Trophoblast cell (in vitro differentiated cells and primary cell): ENCODE data around the gene CRTC1.
A peak's percentile ranks its signal among the peaks of the same experiment; 100 is the strongest.

Experiments
- DNase-seq, 2 donors: peaks; one replicate each; pipeline ENCODE4 v3.0.0-alpha.2; 2016
- H2AFZ ChIP-seq: 2 replicates; pipeline ENCODE4 v1.6.1; 2013; ENCODE audit warnings: low read length, moderate library complexity, mild to moderate bottlenecking; ENCODE audit not compliant: insufficient read depth, poor library complexity
- H2AK5ac ChIP-seq: 2 replicates; pipeline ENCODE4 v1.6.1; 2013; ENCODE audit warnings: mild to moderate bottlenecking, low read length
- H2BK120ac ChIP-seq: 2 replicates; pipeline ENCODE4 v1.6.1; 2013; ENCODE audit warnings: low read length, mild to moderate bottlenecking, moderate library complexity; ENCODE audit not compliant: insufficient read depth, poor library complexity
- H2BK12ac ChIP-seq: 2 replicates; pipeline ENCODE4 v1.6.1; 2013; ENCODE audit warnings: mild to moderate bottlenecking, low read length, moderate library complexity
- H2BK5ac ChIP-seq: 2 replicates; pipeline ENCODE4 v1.6.1; 2013; ENCODE audit warnings: low read length, low read depth, moderate library complexity, mild to moderate bottlenecking; ENCODE audit not compliant: poor library complexity
- H3K14ac ChIP-seq: 2 replicates; pipeline ENCODE4 v1.6.1; 2013; ENCODE audit warnings: mild to moderate bottlenecking, low read length
- H3K18ac ChIP-seq: 2 replicates; pipeline ENCODE4 v1.6.1; 2013; ENCODE audit warnings: mild to moderate bottlenecking, low read length
- H3K23ac ChIP-seq: 2 replicates; pipeline ENCODE4 v1.6.1; 2013; ENCODE audit warnings: low read length
- H3K27ac ChIP-seq: 2 replicates; pipeline ENCODE4 v1.5.1; 2013; ENCODE audit warnings: low read depth, mild to moderate bottlenecking, inconsistent platforms, low read length, moderate library complexity
- H3K27me3 ChIP-seq: 2 replicates; pipeline ENCODE4 v1.6.1; 2013; ENCODE audit warnings: inconsistent platforms, mild to moderate bottlenecking, low read length, moderate library complexity; ENCODE audit not compliant: insufficient read depth
- H3K36me3 ChIP-seq, 2 experiments: 1 replicate in 1 of 2; 2 replicates in 1 of 2; pipeline ENCODE4 v1.6.1; 2013; ENCODE audit warnings: low read length in 2 of 2, mild to moderate bottlenecking in 2 of 2, moderate library complexity in 1 of 2; ENCODE audit not compliant: insufficient read depth in 2 of 2, control insufficient read depth in 1 of 2
- H3K4ac ChIP-seq: 2 replicates; pipeline ENCODE4 v1.6.1; 2013; ENCODE audit warnings: low read depth, mild to moderate bottlenecking, low read length, moderate library complexity
- H3K4me1 ChIP-seq, 2 experiments: 1 replicate in 1 of 2; 2 replicates in 1 of 2; pipeline ENCODE4 v1.6.1; 2013; ENCODE audit warnings: low read length in 2 of 2, mild to moderate bottlenecking in 2 of 2, moderate library complexity in 1 of 2; ENCODE audit not compliant: insufficient read depth in 2 of 2, control insufficient read depth in 1 of 2
- H3K4me2 ChIP-seq: 2 replicates; pipeline ENCODE4 v1.6.1; 2013; ENCODE audit warnings: inconsistent platforms, mild to moderate bottlenecking, low read length, moderate library complexity
- H3K4me3 ChIP-seq: 2 replicates; pipeline ENCODE4 v1.5.1; 2013; ENCODE audit warnings: mild to moderate bottlenecking, low read depth, low read length, inconsistent platforms
- H3K79me1 ChIP-seq: one replicate; pipeline ENCODE4 v1.6.1; 2013; ENCODE audit warnings: low read length
- H3K79me2 ChIP-seq: 2 replicates; pipeline ENCODE4 v1.6.1; 2013; ENCODE audit warnings: low read length, mild to moderate bottlenecking; ENCODE audit not compliant: control insufficient read depth, insufficient read depth, poor library complexity
- H3K9ac ChIP-seq: 2 replicates; pipeline ENCODE4 v1.6.1; 2013; ENCODE audit warnings: mild to moderate bottlenecking, low read length
- H3K9me3 ChIP-seq: 2 replicates; pipeline ENCODE4 v1.6.1; 2013; ENCODE audit warnings: low read depth, mild to moderate bottlenecking, control low read depth, inconsistent platforms, low read length; ENCODE audit not compliant: insufficient read depth
- H4K12ac ChIP-seq: 2 replicates; pipeline ENCODE4 v1.6.1; 2013; ENCODE audit warnings: low read depth, mild to moderate bottlenecking, low read length, moderate library complexity
- H4K8ac ChIP-seq: 2 replicates; pipeline ENCODE4 v1.6.1; 2013; ENCODE audit warnings: low read depth, mild to moderate bottlenecking, low read length, moderate library complexity
- H4K91ac ChIP-seq: one replicate; pipeline ENCODE4 v1.6.1; 2013; ENCODE audit warnings: low read depth, mild to moderate bottlenecking, low read length, moderate library complexity
- WGBS: extraction: QIAGEN DNeasy Blood & Tissue Kit; methylation state at CpG from one replicate; pipeline ENCODE4 v1.1.7; 2013; ENCODE audit warnings: missing lambda C conversion rate; ENCODE audit not compliant: insufficient read length, insufficient coverage; ENCODE audit errors: extremely low coverage; 5-methylcytosine and 5-hydroxymethylcytosine counted together

The CRTC1 gene

GRCh38 chr19:18751571-18751970, 68.1 kb downstream of the CRTC1 start:
- no peaks in the 10 kb centered on the region for H3K27me3 ChIP-seq
- no peak overlapping the region for H3K4me2 ChIP-seq
- H2BK12ac ChIP-seq = no peak overlapping the region
- no peaks in the 10 kb centered on the region for H3K79me2 ChIP-seq
- H3K4me3 ChIP-seq = no peak overlapping the region
- H3K9me3 ChIP-seq = peaks cover 2% of the 10 kb centered on the region
- no peak overlapping the region for H3K18ac ChIP-seq
- peaks cover 0 to 3% of the 10 kb centered on the region in 2 experiments for H3K36me3 ChIP-seq
- no peak overlapping the region for H3K14ac ChIP-seq
- no peak overlapping the region for H3K9ac ChIP-seq
- H4K91ac ChIP-seq = no peak overlapping the region
- no peak overlapping the region for H4K12ac ChIP-seq
- H2BK120ac ChIP-seq = no peak overlapping the region
- H3K4ac ChIP-seq = no peak overlapping the region
- no CpG with 5 or more reads among the region's 10 CpGs for WGBS
- peaks cover 1% of the 10 kb centered on the region for H3K79me1 ChIP-seq
- no peak overlapping the region for H2AK5ac ChIP-seq
- H4K8ac ChIP-seq = no peak overlapping the region
- no peak overlapping the region for H2AFZ ChIP-seq
- H3K23ac ChIP-seq = no peak overlapping the region
- no peak for DNase-seq
- no peak overlapping the region for H2BK5ac ChIP-seq
- peaks cover 5 to 7% of the 10 kb centered on the region in 2 experiments for H3K4me1 ChIP-seq
- no peak overlapping the region for H3K27ac ChIP-seq

DNA sequence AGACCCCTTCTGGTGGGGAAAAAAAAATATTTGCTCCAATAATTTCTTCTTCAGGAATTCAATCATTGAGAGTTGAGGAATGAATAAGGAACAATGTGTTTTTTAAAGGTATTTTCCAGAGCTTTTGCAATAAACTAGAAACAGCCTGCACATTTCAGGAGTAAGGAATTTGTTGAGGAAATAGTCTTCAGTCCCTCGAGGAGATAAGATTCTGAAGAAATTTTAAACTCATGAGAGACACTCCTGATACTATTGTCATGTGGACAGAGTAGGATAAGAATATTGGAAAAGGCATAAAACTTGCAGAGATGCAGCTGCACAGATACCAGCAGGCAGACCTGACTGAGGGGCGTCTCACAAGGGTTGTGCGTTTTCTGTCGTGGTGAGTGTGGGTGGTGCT, 71.0 kb downstream of the CRTC1 start:
- Histone ChIP-seq H3K4me1 (peaks cover 10 to 12% of the 10 kb centered on the region in 2 experiments), H3K27ac (no peak overlapping the region), H3K27me3 (no peaks in the 10 kb centered on the region), H3K23ac (no peak overlapping the region), H4K91ac (no peak overlapping the region), H3K79me1 (peaks cover 4% of the 10 kb centered on the region), H3K9me3 (peaks cover 2% of the 10 kb centered on the region), H4K8ac (no peak overlapping the region), H3K4me2 (no peak overlapping the region), H4K12ac (no peak overlapping the region), H3K79me2 (peaks cover 2% of the 10 kb centered on the region), H3K9ac (no peak overlapping the region), H3K4me3 (no peak overlapping the region), H3K36me3 (peaks cover 0 to 3% of the 10 kb centered on the region in 2 experiments), H2AK5ac (no peak overlapping the region), H3K4ac (no peak overlapping the region), H2BK120ac (no peak overlapping the region), H2AFZ (no peak overlapping the region), H3K18ac (no peak overlapping the region), H2BK5ac (no peak overlapping the region), H3K14ac (no peak overlapping the region), H2BK12ac (no peak overlapping the region)
- WGBS = no CpG with 5 or more reads among the region's 4 CpGs
- peak; percentile 19 to 84 for DNase-seq

GRCh38 chr19:18756896-18757295, 73.4 kb downstream of the CRTC1 start:
- H3K36me3 ChIP-seq = no peaks in the 10 kb centered on the region
- H3K9ac ChIP-seq = no peak overlapping the region
- peak overlapping the region; percentile 85 for H3K14ac ChIP-seq
- DNase-seq = peak; percentile 90 to 92
- H2BK5ac ChIP-seq = no peak overlapping the region
- peak overlapping the region; percentile 55 for H4K12ac ChIP-seq
- peaks cover 4% of the 10 kb centered on the region for H3K79me1 ChIP-seq
- peaks cover 2% of the 10 kb centered on the region for H3K79me2 ChIP-seq
- no peak overlapping the region for H3K4me2 ChIP-seq
- H3K27me3 ChIP-seq = no peaks in the 10 kb centered on the region
- no peak overlapping the region for H2AFZ ChIP-seq
- H3K4ac ChIP-seq = no peak overlapping the region
- no peak overlapping the region for H2BK12ac ChIP-seq
- no peak overlapping the region for H3K4me3 ChIP-seq
- H3K27ac ChIP-seq = peak overlapping the region; percentile 17
- H3K9me3 ChIP-seq = peaks cover 5% of the 10 kb centered on the region
- H3K18ac ChIP-seq = no peak overlapping the region
- no peak overlapping the region for H3K23ac ChIP-seq
- H4K8ac ChIP-seq = peak overlapping the region; percentile 81
- no peak overlapping the region for H2AK5ac ChIP-seq
- peaks cover 7 to 9% of the 10 kb centered on the region in 2 experiments for H3K4me1 ChIP-seq
- WGBS = no CpG with 5 or more reads among the region's 16 CpGs
- peak overlapping the region; percentile 96 for H4K91ac ChIP-seq
- H2BK120ac ChIP-seq = peak overlapping the region; percentile 97

- no peak overlapping the region for H3K23ac ChIP-seq
- H3K4me2 ChIP-seq = no peak overlapping the region
- H3K4me3 ChIP-seq = no peak overlapping the region
- peaks cover 3% of the 10 kb centered on the region for H3K9me3 ChIP-seq
- no peak overlapping the region for H2BK12ac ChIP-seq
- no peak overlapping the region for H2BK120ac ChIP-seq
- H3K79me2 ChIP-seq = peaks cover 2% of the 10 kb centered on the region
- H4K12ac ChIP-seq = no peak overlapping the region
- no CpG with 5 or more reads among the region's 19 CpGs for WGBS
- no peak for DNase-seq
- no peak overlapping the region for H4K8ac ChIP-seq
- H3K79me1 ChIP-seq = peaks cover 4% of the 10 kb centered on the region
- no peak overlapping the region for H2AK5ac ChIP-seq
- no peak overlapping the region for H3K9ac ChIP-seq
- no peak overlapping the region for H3K18ac ChIP-seq
- no peak overlapping the region for H3K27ac ChIP-seq
- H3K4me1 ChIP-seq = peaks cover 7 to 9% of the 10 kb centered on the region in 2 experiments
- H3K36me3 ChIP-seq = peaks cover 0 to 1% of the 10 kb centered on the region in 2 experiments
- no peak overlapping the region for H3K4ac ChIP-seq
- no peak overlapping the region for H2BK5ac ChIP-seq
- no peak overlapping the region for H2AFZ ChIP-seq
- H3K27me3 ChIP-seq = no peaks in the 10 kb centered on the region
- H4K91ac ChIP-seq = no peak overlapping the region
- no peak overlapping the region for H3K14ac ChIP-seq
Measured at GRCh38 chr19:18759304-18759994, 76.0 kb downstream of the CRTC1 start.
